Breast epithelium (tissue), 3 donors: ENCODE measurements around the gene ACER3.

Source experiments
- CTCF ChIP-seq, 3 donors: fragments of 450-650 bp; IDR thresholded peaks; one replicate each; pipeline ENCODE4 v1.5.1; 2016 to 2017; ENCODE audit warnings: antibody characterized with exemption in 3 of 3, mild to moderate bottlenecking in 3 of 3, moderate library complexity in 3 of 3
- POLR2A ChIP-seq: fragments of 450-650 bp; IDR thresholded peaks from one replicate; pipeline ENCODE4 v1.6.1; 2016; ENCODE audit warnings: antibody characterized with exemption, mild to moderate bottlenecking, moderate library complexity
- POLR2AphosphoS5 ChIP-seq, 3 donors: sonication (generic); formaldehyde crosslinking; IDR thresholded peaks; one replicate each; pipeline ENCODE4 v1.6.1; 2017; ENCODE audit warnings: antibody characterized with exemption in 3 of 3

- no peak for TF ChIP-seq CTCF (IDR thresholded peaks at IDR 0.05)
- no peak for TF ChIP-seq POLR2A
- no peak for TF ChIP-seq POLR2AphosphoS5 (IDR thresholded peaks at IDR 0.05)
Measured at GRCh38 chr11:77009533-77010160, 148.9 kb downstream of the ACER3 start.
